Measurements from ENCODE around the gene ITPK1.

ITPK1 gene

DNA sequence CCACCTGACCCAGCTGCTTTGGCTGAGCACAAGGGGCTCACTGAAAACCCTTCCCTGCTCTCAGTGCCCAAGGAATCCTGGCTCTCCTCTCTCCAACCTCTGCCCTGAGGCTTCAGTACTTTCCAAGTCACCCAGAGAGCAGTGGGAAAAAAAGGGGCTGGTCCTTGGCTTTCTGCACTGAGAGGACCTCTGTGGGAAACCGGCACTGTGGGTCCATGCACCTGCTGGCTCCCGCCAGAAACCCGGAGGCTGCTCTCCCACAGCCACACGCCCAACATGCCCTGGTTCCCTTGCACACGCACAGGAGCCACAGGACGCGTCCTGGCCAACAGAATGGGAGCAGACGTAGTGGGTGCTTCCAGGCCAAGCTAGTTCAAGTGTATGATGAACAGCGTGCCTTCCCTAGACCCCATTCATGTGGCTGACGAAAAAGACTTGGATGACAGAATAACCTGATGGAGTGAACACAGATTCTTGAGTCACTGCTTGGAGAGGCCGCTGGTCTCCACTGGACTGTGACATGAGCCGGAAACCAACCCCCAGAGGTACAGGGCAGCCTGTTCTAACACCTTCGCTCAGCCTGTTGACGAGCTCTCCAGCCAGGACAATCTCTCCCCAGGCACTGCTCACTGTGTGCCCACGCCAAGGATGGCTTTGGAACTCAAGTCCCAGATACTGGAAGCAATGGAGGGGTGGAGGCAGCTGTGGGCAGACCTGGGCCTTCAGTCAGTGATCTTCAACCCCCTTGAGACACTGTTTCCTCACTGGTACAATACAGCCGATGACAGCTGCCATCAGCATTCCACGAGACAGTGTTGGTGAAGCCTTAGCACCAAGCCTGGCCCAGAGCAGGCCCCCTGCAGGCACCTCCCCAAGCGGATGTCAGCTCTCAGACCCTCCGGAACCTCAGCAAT, 87.7 kb downstream of the ITPK1 start:
- H3K4me3 ChIP-seq (ENCODE audit: low read length) = no peak overlapping the region
- no peak overlapping the region for H3K27ac ChIP-seq (ENCODE audit: low read depth, low read length)
- peaks cover 8% of the 10 kb centered on the region for H3K4me1 ChIP-seq (ENCODE audit: control insufficient read depth, insufficient read depth, low read length)
- H3K27me3 ChIP-seq (ENCODE audit: control insufficient read depth, insufficient read depth, low read length) = no peaks in the 10 kb centered on the region
- peaks cover 7% of the 10 kb centered on the region for H3K36me3 ChIP-seq (ENCODE audit: control insufficient read depth, insufficient read depth, low read length)
- no peak overlapping the region for H3K9ac ChIP-seq (ENCODE audit: low read length)

GRCh38 chr14:93026339-93026738, 89.4 kb downstream of the ITPK1 start:
- H3K4me1 ChIP-seq (ENCODE audit: control insufficient read depth, insufficient read depth, low read length) = peaks cover 3% of the 10 kb centered on the region
- no peak overlapping the region for H3K4me3 ChIP-seq (ENCODE audit: low read length)
- H3K27me3 ChIP-seq (ENCODE audit: control insufficient read depth, insufficient read depth, low read length) = no peaks in the 10 kb centered on the region
- no peak overlapping the region for H3K27ac ChIP-seq (ENCODE audit: low read depth, low read length)
- no peak overlapping the region for H3K9ac ChIP-seq (ENCODE audit: low read length)
- peaks cover 7% of the 10 kb centered on the region for H3K36me3 ChIP-seq (ENCODE audit: control insufficient read depth, insufficient read depth, low read length)

GRCh38 chr14:93025055-93025454, 90.7 kb downstream of the ITPK1 start:
- Histone ChIP-seq H3K36me3 (ENCODE audit: control insufficient read depth, insufficient read depth, low read length) (peaks cover 7% of the 10 kb centered on the region), H3K27ac (ENCODE audit: low read depth, low read length) (no peak overlapping the region), H3K27me3 (ENCODE audit: control insufficient read depth, insufficient read depth, low read length) (no peaks in the 10 kb centered on the region), H3K9ac (ENCODE audit: low read length) (no peak overlapping the region), H3K4me1 (ENCODE audit: control insufficient read depth, insufficient read depth, low read length) (peaks cover 4% of the 10 kb centered on the region), H3K4me3 (ENCODE audit: low read length) (no peak overlapping the region)

GRCh38 chr14:93024493-93024892, 91.2 kb downstream of the ITPK1 start:
- H3K4me3 ChIP-seq (ENCODE audit: low read length) = no peak overlapping the region
- no peaks in the 10 kb centered on the region for H3K27me3 ChIP-seq (ENCODE audit: control insufficient read depth, insufficient read depth, low read length)
- no peak overlapping the region for H3K27ac ChIP-seq (ENCODE audit: low read depth, low read length)
- H3K9ac ChIP-seq (ENCODE audit: low read length) = no peak overlapping the region
- peaks cover 10% of the 10 kb centered on the region for H3K4me1 ChIP-seq (ENCODE audit: control insufficient read depth, insufficient read depth, low read length)
- H3K36me3 ChIP-seq (ENCODE audit: control insufficient read depth, insufficient read depth, low read length) = peaks cover 5% of the 10 kb centered on the region

DNA sequence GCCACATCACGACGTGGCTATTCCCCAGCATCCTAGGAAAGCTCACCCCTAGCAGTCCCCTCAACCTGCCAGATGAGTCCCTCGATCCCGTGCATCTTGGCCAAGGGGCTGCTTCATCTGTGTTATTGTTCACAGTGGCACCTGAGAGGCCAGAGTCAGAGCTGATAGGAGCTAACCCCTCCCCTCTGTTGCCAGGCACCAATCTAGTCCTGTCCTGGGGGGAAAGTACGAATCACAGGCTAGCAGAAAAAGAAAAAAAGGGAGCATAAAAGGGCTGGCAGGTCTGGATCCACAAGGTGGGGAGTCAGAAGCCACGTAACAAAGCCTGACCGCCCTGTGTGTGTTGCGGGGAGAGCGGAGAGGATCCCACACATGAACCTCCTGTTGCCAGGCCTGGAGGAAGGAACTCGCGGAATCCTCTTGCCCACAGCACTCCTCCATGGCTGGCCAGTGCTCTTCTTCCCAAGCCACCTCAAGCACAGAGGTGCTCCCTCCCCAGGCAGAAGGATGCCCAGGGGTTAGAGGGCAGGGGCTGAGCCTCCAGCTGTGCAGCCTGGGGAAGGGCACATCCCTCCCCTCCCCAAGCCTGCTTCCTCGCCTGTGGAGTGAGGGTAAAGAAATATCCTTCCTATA, 91.8 kb downstream of the ITPK1 start:
- no peak overlapping the region for H3K27ac ChIP-seq (ENCODE audit: low read depth, low read length)
- no peaks in the 10 kb centered on the region for H3K27me3 ChIP-seq (ENCODE audit: control insufficient read depth, insufficient read depth, low read length)
- H3K36me3 ChIP-seq (ENCODE audit: control insufficient read depth, insufficient read depth, low read length) = peaks cover 4% of the 10 kb centered on the region
- H3K4me3 ChIP-seq (ENCODE audit: low read length) = no peak overlapping the region
- no peak overlapping the region for H3K9ac ChIP-seq (ENCODE audit: low read length)
- H3K4me1 ChIP-seq (ENCODE audit: control insufficient read depth, insufficient read depth, low read length) = peaks cover 15% of the 10 kb centered on the region

GRCh38 chr14:93023039-93023438, 92.7 kb downstream of the ITPK1 start:
- Histone ChIP-seq H3K27me3 (ENCODE audit: control insufficient read depth, insufficient read depth, low read length) (no peaks in the 10 kb centered on the region), H3K4me3 (ENCODE audit: low read length) (no peak overlapping the region), H3K9ac (ENCODE audit: low read length) (no peak overlapping the region), H3K4me1 (ENCODE audit: control insufficient read depth, insufficient read depth, low read length) (peaks cover 24% of the 10 kb centered on the region), H3K27ac (ENCODE audit: low read depth, low read length) (no peak overlapping the region), H3K36me3 (ENCODE audit: control insufficient read depth, insufficient read depth, low read length) (peaks cover 4% of the 10 kb centered on the region)

DNA sequence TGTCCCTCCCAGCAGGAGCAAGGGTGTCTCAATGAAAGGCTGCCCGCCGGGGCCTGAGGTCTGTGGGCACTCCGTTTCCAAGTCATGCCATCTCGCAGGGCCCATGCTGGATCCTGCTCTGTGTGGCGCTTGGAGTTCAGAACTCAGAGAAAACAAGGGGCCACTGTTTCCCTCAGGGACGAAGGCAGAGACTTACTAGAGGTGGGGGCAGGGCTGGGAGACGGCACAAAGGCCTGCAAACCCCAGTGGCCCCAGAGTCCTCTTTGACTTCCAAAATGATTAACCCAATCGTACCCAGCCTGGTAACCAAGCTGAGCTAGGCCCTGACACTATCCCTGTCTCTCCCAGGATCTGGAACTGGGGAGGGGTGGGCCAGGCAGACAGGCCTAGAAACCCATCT, 95.8 kb downstream of the ITPK1 start:
- peaks cover 34% of the 10 kb centered on the region for H3K4me1 ChIP-seq (ENCODE audit: control insufficient read depth, insufficient read depth, low read length)
- no peak overlapping the region for H3K4me3 ChIP-seq (ENCODE audit: low read length)
- H3K27ac ChIP-seq (ENCODE audit: low read depth, low read length) = peak overlapping the region; percentile 83
- no peaks in the 10 kb centered on the region for H3K27me3 ChIP-seq (ENCODE audit: control insufficient read depth, insufficient read depth, low read length)
- peaks cover 4% of the 10 kb centered on the region for H3K36me3 ChIP-seq (ENCODE audit: control insufficient read depth, insufficient read depth, low read length)
- H3K9ac ChIP-seq (ENCODE audit: low read length) = no peak overlapping the region

DNA sequence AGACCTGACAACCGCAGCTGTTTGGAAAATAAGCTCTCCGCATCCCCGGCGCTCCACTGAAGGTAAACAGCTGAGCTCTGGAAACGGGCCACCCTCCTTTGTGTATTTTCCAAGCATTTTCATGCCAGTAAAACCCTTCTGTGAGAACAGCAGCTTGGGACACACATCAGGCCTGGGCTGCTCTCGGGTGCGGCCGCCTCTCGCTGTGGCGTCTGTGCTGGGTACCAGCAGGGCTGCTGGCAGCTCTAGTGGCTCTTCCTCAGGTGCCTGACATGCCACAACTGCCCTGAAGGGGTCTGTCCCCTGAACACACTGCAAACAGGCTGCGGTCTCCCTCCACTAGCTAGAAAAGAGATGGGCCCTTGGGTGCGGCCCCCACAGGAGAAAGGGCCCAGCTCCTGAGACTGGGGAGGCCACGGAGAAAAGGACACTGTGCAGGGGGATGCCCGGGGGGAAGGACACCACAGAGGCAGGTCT, 96.3 kb downstream of the ITPK1 start:
- H3K27ac ChIP-seq (ENCODE audit: low read depth, low read length) = peak overlapping the region; percentile 83
- peak overlapping the region; percentile 2 for H3K4me3 ChIP-seq (ENCODE audit: low read length)
- no peak overlapping the region for H3K9ac ChIP-seq (ENCODE audit: low read length)
- H3K36me3 ChIP-seq (ENCODE audit: control insufficient read depth, insufficient read depth, low read length) = no peaks in the 10 kb centered on the region
- no peaks in the 10 kb centered on the region for H3K27me3 ChIP-seq (ENCODE audit: control insufficient read depth, insufficient read depth, low read length)
- peaks cover 34% of the 10 kb centered on the region for H3K4me1 ChIP-seq (ENCODE audit: control insufficient read depth, insufficient read depth, low read length)

DNA sequence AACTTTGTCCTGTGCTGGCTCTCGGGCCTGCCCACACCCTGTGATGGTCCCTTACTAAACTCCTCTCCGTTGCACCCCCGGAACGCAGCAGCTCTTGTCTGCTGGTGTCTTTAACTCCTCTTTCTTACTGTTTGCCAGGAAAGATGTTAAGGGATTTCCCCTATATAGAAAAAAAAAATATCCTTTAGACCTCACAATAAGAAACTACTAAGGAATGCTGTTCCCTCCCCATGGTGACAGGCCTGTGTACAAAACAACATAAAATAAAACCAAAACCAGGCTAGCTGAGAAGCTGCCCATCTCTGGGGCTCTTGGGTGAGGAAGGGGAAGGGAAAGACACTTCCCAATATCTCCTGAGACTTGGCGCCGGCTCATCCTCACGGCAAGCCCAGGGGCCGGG, 97.4 kb downstream of the ITPK1 start:
- H3K4me1 ChIP-seq (ENCODE audit: control insufficient read depth, insufficient read depth, low read length) = peaks cover 35% of the 10 kb centered on the region
- H3K36me3 ChIP-seq (ENCODE audit: control insufficient read depth, insufficient read depth, low read length) = no peaks in the 10 kb centered on the region
- no peak overlapping the region for H3K9ac ChIP-seq (ENCODE audit: low read length)
- peak overlapping the region; percentile 83 for H3K27ac ChIP-seq (ENCODE audit: low read depth, low read length)
- no peaks in the 10 kb centered on the region for H3K27me3 ChIP-seq (ENCODE audit: control insufficient read depth, insufficient read depth, low read length)
- no peak overlapping the region for H3K4me3 ChIP-seq (ENCODE audit: low read length)

GRCh38 chr14:93017898-93018297, 97.8 kb downstream of the ITPK1 start:
- Histone ChIP-seq H3K27me3 (ENCODE audit: control insufficient read depth, insufficient read depth, low read length) (no peaks in the 10 kb centered on the region), H3K36me3 (ENCODE audit: control insufficient read depth, insufficient read depth, low read length) (no peaks in the 10 kb centered on the region), H3K27ac (ENCODE audit: low read depth, low read length) (peak overlapping the region; percentile 83), H3K9ac (ENCODE audit: low read length) (no peak overlapping the region), H3K4me1 (ENCODE audit: control insufficient read depth, insufficient read depth, low read length) (peaks cover 38% of the 10 kb centered on the region), H3K4me3 (ENCODE audit: low read length) (no peak overlapping the region)

DNA sequence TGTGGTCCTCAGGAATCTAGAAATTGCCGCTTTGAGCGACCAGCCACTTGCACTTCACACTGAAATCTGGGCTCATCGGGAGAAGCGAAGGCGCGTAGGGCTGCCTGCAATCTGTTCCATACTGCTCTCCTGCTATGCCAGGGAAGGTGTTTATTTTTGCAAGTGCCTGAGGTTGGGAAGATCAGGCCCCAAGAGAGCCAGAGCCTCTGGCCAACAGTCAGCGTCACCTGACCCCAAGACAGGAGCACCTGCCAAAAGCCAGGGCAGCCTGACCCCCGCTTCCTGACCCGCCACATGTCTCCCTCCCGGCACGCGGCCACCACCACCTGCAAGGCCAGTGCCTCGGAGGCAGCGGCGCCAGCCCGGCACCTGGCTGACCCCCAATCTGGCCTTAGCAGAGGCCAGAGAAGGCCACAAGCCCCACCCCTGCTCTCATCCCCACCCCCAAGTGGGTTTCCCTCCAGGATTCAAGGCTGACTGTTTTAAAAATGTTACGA, 98.4 kb downstream of the ITPK1 start:
- Histone ChIP-seq H3K9ac (ENCODE audit: low read length) (no peak overlapping the region), H3K27ac (ENCODE audit: low read depth, low read length) (peak overlapping the region; percentile 83), H3K4me3 (ENCODE audit: low read length) (no peak overlapping the region), H3K36me3 (ENCODE audit: control insufficient read depth, insufficient read depth, low read length) (no peaks in the 10 kb centered on the region), H3K4me1 (ENCODE audit: control insufficient read depth, insufficient read depth, low read length) (peaks cover 38% of the 10 kb centered on the region), H3K27me3 (ENCODE audit: control insufficient read depth, insufficient read depth, low read length) (no peaks in the 10 kb centered on the region)

- H3K36me3 ChIP-seq (ENCODE audit: control insufficient read depth, insufficient read depth, low read length) = no peaks in the 10 kb centered on the region
- peak overlapping the region; percentile 83 for H3K27ac ChIP-seq (ENCODE audit: low read depth, low read length)
- peaks cover 38% of the 10 kb centered on the region for H3K4me1 ChIP-seq (ENCODE audit: control insufficient read depth, insufficient read depth, low read length)
- no peak overlapping the region for H3K4me3 ChIP-seq (ENCODE audit: low read length)
- no peak overlapping the region for H3K9ac ChIP-seq (ENCODE audit: low read length)
- no peaks in the 10 kb centered on the region for H3K27me3 ChIP-seq (ENCODE audit: control insufficient read depth, insufficient read depth, low read length)
Observed at GRCh38 chr14:93016275-93016845, 99.4 kb downstream of the ITPK1 start.

All from rectal smooth muscle tissue (tissue), 1 donor.